GM21360 (cell line): ENCODE data around the gene PDZD8.
A peak's percentile ranks its signal among the peaks of the same experiment; 100 is the strongest.

Source experiments
- ATAC-seq: cut with Tn5 transposase; IDR thresholded peaks from one replicate; pipeline ENCODE4 v1.9.1; 2021; ENCODE audit warnings: mild to moderate bottlenecking, moderate library complexity; ENCODE audit not compliant: unreplicated experiment

PDZD8 gene, protein sequence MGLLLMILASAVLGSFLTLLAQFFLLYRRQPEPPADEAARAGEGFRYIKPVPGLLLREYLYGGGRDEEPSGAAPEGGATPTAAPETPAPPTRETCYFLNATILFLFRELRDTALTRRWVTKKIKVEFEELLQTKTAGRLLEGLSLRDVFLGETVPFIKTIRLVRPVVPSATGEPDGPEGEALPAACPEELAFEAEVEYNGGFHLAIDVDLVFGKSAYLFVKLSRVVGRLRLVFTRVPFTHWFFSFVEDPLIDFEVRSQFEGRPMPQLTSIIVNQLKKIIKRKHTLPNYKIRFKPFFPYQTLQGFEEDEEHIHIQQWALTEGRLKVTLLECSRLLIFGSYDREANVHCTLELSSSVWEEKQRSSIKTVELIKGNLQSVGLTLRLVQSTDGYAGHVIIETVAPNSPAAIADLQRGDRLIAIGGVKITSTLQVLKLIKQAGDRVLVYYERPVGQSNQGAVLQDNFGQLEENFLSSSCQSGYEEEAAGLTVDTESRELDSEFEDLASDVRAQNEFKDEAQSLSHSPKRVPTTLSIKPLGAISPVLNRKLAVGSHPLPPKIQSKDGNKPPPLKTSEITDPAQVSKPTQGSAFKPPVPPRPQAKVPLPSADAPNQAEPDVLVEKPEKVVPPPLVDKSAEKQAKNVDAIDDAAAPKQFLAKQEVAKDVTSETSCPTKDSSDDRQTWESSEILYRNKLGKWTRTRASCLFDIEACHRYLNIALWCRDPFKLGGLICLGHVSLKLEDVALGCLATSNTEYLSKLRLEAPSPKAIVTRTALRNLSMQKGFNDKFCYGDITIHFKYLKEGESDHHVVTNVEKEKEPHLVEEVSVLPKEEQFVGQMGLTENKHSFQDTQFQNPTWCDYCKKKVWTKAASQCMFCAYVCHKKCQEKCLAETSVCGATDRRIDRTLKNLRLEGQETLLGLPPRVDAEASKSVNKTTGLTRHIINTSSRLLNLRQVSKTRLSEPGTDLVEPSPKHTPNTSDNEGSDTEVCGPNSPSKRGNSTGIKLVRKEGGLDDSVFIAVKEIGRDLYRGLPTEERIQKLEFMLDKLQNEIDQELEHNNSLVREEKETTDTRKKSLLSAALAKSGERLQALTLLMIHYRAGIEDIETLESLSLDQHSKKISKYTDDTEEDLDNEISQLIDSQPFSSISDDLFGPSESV

DNA sequence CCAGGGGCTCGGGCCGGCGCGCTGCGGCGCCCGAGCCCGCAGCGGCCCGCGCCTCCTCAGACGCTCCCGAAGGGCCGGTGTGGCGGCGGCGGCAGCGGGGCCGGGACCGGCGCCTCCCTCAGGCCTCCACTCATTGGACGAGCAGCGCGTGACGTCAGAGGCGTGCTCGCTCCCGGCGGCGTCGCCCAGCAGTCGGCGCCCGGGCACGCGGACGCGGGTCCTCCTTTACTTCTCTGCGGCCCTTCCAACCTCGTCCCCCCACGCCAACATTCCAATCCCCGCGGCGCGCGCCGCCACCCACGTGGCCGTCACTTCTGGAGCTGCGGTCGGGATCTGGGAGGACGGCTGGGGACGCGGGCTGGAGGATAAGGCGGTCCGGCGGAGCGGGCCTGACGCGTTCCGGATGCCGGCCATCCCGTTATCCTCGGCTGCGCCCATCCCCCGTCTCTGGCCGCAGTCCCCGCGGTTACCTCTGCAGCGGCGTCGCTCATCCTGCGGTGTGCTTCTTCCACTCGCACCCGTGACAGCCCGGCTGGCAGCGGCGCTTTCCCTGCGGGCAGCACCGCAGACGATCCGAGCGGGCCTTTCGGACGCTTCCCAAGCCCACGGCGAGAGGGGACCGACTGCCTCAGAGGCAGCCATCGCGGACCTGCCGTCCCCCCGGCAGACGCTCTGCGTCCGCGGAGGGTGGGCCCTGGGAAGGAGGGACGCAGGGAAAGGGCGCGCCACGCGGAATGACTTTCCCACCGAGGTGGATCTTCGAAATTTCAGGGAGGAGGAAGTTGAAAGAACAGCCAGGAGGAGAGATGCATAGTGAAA, at the start of gene PDZD8:
PDZD8 (minus strand) TSS at position 81 of the 819 bp plus-strand sequence. CDS start 213 bp downstream, outside the sequence.
- ATAC-seq, result peak; percentile 90

GRCh38 chr10:117424171-117424570, 48.9 kb upstream of the PDZD8 start:
- ATAC-seq, result no peak

GRCh38 chr10:117421985-117422384, 46.7 kb upstream of the PDZD8 start:
- ATAC-seq, result no peak

DNA sequence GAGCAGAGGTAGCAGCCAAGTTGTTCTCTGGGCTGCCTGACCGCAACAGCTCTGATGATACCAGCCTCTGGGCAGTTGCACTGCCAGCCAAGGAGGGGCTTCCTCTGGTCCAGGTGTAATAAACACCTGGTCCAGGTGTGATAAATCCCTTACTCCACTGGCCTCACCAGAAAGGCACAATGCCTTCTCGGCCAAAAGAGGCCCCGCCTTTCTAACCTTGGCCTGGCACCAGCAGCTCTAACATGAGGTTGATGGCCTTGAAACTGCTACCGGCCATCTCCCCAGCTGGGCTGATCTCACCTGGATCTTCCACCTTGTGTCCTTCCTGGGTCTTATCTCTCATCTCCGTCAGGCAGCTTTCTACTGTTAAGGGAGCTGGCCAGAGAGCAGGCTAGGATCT, 45.5 kb upstream of the PDZD8 start:
- ATAC-seq, result no peak

DNA sequence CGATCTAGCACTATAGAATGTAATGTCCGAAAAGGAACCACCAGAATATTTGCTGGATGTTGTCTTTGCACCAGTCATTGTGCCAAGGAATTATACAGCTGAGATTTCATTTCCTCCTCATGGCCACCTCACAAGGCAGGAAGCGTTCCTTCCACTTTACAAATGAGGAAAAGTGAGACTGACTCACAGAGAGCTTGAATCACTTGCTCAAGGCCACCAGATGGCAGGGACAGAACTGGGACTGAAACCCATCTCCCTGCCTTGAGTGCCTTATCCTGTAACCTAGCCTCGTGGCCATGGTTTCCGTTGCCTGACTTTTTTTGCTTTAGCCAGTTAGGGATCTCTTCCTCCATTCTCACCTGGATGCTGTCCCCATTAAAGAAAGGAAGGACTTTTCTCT, 44.7 kb upstream of the PDZD8 start:
- ATAC-seq, result no peak

DNA sequence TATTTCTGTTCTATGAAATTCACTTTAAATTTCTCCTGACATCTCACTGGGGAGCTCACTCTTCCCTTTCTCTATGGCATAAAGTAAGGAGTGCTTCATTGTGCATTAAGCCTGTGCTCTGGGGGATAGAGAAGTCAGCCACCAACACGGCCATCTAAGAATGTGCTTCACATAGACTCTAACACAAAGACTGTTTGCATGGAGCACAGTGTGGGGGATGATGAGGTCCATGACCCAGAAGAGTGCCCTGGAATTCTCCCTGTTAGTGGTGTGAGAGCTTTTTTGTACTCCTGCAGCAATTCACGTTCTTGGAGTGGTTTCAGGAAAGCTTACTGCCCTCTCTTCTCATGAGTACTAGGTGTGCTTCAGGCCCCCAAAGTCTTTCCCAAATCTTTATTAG, 43.9 kb upstream of the PDZD8 start:
- no peak for ATAC-seq

GRCh38 chr10:117418121-117418520, 42.9 kb upstream of the PDZD8 start:
- no peak for ATAC-seq

- ATAC-seq, result no peak
Observed at GRCh38 chr10:117417196-117417595, 42.0 kb upstream of the PDZD8 start.

DNA sequence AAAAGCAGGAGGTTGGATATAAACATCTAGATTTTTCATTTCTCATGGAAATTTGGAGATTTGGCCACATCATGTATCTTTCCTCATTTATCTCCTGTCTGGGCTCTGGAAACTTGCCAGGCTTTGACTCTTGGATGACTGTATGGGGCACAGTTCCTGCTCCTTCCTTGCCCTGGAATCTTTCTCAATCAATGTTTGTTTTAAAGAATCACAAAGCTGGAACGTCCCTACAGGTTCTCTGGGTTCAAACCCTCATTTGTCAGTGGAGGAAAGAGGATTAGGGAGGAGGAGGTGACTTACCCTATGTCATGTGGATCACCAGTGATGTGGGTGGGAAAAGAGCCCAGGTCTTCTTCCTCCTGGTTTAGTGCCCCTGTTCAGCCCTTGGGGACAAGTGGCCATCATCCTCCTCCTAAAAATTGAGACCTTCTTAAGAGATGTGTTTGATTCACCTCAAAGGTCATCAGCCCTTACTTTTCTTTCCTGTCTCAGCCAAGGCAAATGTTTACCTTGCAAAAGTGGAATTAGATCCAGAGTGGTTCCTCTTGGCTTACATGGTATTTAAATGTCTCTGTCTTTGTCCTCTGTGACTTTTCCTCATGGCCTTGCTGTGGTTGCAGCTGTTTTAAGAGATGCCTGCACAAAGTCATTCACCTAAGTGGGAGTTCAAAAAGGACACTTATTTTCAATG, 38.8 kb upstream of the PDZD8 start:
- no peak for ATAC-seq

- ATAC-seq, result no peak
Observed at GRCh38 chr10:117412469-117413010, 37.3 kb upstream of the PDZD8 start.

GRCh38 chr10:117411479-117412399, 36.5 kb upstream of the PDZD8 start:
- ATAC-seq, result no peak

- no peak for ATAC-seq
Observed at GRCh38 chr10:117410557-117410956, 35.3 kb upstream of the PDZD8 start.

DNA sequence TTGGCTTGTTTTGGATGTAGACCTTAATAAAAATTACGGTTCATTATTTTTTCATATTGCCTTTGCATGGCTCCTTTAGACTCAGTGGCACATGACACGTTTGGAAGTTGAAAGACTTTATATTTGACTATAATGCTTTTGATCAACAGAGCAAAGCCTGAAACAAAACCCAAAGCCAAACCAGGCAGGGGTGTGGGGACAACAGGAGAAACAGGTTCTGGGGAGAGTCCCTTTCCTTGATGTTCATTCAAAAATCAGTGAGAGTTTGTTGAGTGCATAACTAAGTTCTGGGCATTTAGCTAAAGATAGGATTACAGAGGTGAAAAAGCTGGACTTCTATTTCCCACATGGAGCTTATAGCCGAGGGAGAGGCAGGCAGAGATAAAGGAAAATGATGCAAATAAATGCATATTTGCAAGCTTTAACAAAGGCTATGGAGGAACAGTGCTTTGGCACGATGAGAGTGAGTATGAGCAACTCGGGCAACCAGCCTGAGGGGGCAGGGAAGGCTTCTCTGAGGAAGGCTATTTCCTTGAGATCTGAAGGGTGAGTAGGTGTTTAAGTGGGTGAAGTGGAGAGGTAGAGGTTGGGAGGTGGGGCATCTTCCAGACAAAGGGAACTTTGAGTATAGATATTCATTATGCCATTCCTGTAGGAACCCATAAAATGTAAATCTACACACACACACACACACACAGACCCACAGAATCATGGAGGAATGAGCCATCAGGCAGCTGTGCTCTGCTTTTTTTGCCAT, 34.5 kb upstream of the PDZD8 start:
- ATAC-seq, result no peak

DNA sequence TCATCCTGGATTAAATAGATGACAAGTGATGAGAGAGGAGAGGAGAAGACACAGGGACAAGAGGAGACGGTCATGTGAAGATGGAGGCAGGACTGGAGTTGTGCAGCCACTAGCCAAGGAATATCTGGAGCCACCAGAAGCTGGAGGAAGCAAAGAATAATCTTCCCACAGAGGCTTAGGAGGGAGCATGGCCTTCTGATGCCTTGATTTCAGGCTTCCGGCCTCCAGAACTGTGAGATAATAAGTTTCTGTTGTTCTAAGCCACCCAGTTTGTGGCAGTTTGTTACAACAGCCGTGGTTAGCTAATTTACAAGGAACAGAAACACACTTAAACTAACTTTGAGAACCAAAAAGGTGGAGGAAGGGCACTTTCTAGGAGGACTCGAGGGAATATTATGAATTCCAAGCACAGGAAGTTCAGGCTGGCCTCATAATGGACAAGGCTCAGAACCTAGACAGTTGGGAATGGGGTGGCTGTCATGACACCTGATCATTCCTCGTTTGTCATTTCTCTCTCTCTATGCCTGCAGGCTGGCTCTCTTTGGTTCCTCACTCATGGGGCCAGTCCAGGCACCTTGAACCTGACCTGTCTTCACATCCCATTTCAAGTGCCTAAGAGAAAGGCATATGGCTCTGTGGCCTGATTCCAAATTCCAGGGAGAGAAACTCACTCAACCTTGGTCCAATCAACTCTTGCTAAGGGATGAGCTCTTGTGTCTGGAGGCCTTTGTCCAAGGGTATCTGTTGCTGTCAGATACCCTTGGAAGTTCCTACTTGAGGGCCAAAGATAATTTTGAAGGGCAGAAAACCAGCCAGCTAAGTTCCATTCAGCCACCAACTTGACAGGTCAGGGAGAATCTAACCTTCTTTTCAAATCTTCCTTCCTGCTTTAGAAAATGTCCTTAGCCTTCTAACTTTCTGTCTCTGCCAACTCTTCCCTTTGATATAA, 33.5 kb upstream of the PDZD8 start:
- no peak for ATAC-seq

DNA sequence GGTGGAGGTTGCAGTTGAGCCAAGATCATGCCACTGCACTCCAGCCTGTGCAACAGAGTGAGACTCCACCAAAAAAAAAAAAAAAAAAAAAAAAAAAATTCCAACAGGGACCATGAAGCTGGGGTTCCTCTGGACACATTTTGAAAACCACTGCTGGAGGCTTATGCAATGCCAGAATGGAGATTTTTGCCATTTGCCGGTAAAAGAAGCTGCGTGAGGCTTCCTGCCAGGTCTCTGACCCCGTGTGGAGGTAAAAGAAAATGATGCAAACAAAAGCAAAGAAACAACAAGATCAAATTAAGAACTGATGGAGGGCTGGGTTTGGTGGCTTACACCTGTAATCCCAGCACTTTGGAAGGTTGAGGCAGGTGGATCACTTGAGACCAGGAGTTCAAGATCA, 30.5 kb upstream of the PDZD8 start:
- ATAC-seq, result no peak

DNA sequence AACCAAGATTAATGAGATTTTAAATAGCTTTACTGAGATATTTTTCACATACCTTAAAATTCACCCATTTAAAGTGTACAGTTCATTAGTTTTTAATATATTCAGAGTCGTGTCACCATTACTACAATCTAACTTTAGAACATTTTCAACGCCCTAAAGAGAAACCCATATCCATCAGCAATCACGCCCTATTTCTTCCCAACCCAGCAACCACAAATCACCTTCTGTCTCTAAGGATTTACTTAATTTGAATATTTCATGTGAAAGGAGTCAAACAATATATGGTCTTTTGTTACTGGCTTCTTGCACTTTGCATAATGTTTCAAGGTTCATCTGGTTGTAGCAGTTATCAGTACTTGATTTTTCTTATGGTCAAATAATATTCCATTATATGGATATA, 25.1 kb upstream of the PDZD8 start:
- ATAC-seq, result no peak
